Measurements from ENCODE around the gene DIP2B. TPM values are rescaled to one million over a fixed set of nuclear protein-coding genes. Genes with fewer than 3 reads are reported as not detected.
"Not testable (repeated sequence)": the region's sequence is repeated elsewhere in the genome, so short reads cannot be mapped to it uniquely, and the experiment has no call there.

DIP2B gene
- total RNA-seq, 1 donor from 2014 or later, result 8.5 TPM

DNA sequence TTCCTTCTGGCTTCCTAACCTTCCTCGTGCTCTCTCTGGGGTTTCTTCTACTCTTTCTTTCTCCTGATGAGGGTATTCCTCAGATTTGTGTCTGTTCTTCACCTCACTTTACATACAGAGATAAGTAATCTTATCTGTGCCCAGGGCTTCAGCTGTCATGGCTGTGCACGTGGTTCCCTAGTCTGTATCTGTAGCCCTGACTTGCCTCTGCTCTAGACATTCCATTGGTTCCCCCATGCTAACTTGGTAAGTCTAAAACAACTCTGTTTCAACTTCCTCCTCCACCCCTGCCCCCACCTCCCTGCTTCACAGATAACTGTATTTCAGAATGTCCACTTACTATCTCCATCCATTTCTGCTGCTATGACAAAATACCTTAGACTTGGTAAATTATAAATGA is 10.8 kb downstream of the DIP2B start:
- intact Hi-C loops (cut with DNase I), result no loop called here
- Histone ChIP-seq H3K9me3 (no peaks in the 10 kb centered on the region), H3K4me1 (peaks cover 0 to 4% of the 10 kb centered on the region in 2 donors), H3K27me3 (no peaks in the 10 kb centered on the region), H3K36me3 (no peaks in the 10 kb centered on the region), H3K4me3 (no peak overlapping the region), H3K27ac (no peak overlapping the region)
- TF ChIP-seq, protein P1, sequence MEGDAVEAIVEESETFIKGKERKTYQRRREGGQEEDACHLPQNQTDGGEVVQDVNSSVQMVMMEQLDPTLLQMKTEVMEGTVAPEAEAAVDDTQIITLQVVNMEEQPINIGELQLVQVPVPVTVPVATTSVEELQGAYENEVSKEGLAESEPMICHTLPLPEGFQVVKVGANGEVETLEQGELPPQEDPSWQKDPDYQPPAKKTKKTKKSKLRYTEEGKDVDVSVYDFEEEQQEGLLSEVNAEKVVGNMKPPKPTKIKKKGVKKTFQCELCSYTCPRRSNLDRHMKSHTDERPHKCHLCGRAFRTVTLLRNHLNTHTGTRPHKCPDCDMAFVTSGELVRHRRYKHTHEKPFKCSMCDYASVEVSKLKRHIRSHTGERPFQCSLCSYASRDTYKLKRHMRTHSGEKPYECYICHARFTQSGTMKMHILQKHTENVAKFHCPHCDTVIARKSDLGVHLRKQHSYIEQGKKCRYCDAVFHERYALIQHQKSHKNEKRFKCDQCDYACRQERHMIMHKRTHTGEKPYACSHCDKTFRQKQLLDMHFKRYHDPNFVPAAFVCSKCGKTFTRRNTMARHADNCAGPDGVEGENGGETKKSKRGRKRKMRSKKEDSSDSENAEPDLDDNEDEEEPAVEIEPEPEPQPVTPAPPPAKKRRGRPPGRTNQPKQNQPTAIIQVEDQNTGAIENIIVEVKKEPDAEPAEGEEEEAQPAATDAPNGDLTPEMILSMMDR (IDR thresholded peaks at IDR 0.05), result no peak
- no peak for DNase-seq (ENCODE audit: low spot score in 2 of 2)

DNA sequence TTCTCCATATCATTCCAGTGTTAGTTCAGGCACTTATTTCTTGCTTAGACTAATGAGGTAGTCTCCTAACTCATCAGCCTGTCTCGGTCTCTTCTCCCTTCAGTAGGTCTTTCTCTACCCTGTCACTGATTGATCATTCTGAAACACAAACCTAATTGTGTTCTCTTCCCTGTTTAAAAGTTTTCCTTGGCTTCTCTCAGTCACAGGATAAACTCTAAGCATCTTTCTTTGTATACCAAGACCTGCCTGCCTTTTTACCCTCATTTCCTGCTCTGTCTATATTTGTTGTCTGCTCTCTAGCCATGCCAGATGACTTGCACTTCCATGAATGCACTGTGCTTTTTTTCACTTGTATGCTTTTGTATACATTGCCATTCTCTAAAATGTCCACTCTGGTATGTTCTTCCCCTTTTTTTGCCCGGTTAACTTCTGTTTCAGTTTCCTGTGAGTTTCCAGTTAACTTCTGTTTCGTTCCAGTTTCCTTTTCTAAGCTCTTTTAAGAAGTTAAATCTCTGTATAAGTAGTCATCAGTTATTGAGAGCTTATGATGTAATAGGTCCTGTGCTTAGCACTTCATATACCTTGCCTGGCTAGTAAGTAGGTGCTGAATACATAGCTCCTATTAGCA is 12.8 kb downstream of the DIP2B start:
- intact Hi-C loops (cut with DNase I), result no loop called here
- TF ChIP-seq, protein P1 (IDR thresholded peaks at IDR 0.05), result no peak
- Histone ChIP-seq H3K27me3 (no peaks in the 10 kb centered on the region), H3K4me1 (peaks cover 0 to 4% of the 10 kb centered on the region in 2 donors), H3K36me3 (no peaks in the 10 kb centered on the region), H3K9me3 (no peaks in the 10 kb centered on the region), H3K27ac (peak overlapping the region in 1 of 2 donors; percentile 42), H3K4me3 (no peak overlapping the region)
- DNase-seq (ENCODE audit: low spot score in 2 of 2), result no peak

DNA sequence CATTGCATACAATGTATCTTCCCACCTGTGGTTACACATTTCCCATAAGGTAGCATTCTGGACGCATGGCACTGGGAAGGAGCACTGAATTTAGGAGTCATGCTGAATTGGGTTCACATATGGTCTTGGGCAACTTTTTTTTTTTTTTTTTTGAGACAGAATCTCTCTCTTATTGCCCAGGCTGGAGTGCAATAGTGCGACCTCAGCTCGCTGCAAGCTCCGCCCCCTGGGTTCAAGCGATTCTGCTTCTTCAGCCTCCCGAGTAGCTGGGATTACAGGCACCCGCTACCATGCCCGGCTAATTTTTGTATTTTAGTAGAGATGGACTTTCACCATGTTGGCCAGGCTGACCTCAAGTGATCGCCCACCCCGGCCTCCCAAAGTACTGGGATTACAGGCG is 13.3 kb downstream of the DIP2B start:
- H3K9me3 ChIP-seq, result no peaks in the 10 kb centered on the region
- TF ChIP-seq, protein P1 (IDR thresholded peaks at IDR 0.05), result no peak
- no peak for DNase-seq (ENCODE audit: low spot score in 2 of 2)
- intact Hi-C loops (cut with DNase I), result no loop called here
- no peak overlapping the region for H3K4me3 ChIP-seq
- H3K36me3 ChIP-seq, result no peaks in the 10 kb centered on the region
- H3K27me3 ChIP-seq, result no peaks in the 10 kb centered on the region
- no peak overlapping the region for H3K27ac ChIP-seq
- peaks cover 0 to 4% of the 10 kb centered on the region in 2 donors for H3K4me1 ChIP-seq

DNA sequence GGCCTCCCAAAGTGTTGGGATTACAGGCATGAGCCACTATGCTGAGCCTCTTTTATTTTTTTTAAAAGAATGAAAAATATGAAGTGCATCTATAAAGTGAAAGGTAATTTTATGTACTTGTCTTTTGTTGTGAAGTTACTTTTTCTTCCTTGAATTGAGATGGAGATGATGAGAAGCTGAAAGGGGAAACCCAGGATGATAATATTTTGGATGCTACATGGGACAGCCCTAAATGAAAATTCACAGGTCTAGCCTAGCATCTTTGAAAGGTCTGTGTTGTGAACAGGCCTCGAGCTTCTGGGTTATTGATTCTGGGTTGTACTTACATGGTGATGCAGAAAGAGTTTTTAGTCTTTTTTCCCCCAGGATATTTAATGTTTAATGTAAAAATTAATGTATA is 14.6 kb downstream of the DIP2B start:
- no peak overlapping the region for H3K4me3 ChIP-seq
- H3K4me1 ChIP-seq, result peaks cover 0 to 4% of the 10 kb centered on the region in 2 donors
- DNase-seq (ENCODE audit: low spot score in 2 of 2), result no peak
- H3K9me3 ChIP-seq, result no peaks in the 10 kb centered on the region
- no peaks in the 10 kb centered on the region for H3K36me3 ChIP-seq
- TF ChIP-seq, protein P1 (IDR thresholded peaks at IDR 0.05), result no peak
- H3K27ac ChIP-seq, result no peak overlapping the region
- no peaks in the 10 kb centered on the region for H3K27me3 ChIP-seq
- intact Hi-C loops (cut with DNase I), result no loop called here

DNA sequence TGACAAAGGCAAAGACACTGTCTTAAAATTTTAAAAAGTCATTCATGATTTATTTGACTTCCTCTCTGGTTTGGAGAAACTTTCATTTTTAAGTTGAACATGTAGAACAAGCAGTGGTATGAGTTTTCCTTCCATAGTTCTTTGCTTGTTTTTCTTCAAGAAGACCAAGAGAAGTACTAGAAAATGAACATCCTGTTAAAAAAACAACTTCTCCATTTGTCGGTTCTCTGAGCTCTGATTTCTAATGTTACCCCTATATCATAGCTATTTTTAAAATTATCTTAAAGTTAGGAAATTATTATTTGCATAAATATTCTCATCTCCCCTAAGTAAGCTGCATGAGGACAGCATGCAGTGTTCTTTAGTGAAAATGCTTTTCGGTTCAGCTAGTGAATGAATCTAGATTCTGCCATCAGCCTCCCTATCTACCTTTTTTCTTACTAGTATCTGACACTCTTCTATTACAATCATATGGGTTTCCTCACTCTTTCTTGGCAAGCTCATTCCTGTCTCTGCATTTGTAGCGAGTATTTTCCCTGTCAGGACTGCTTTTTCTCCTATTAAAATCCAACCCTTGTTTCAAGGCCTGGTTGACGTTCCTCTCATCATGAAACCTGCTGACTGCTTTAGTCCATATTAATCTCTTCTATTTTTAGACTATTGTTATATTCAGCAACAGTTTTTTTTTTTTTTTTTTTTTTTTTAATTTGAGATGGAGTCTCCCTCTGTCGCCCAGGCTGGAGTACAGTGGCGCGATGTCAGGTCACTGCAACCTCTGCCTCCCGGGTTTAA is 15.8 kb downstream of the DIP2B start:
- TF ChIP-seq, protein P1 (IDR thresholded peaks at IDR 0.05), result no peak
- Histone ChIP-seq H3K27me3 (no peaks in the 10 kb centered on the region), H3K4me3 (no peak overlapping the region), H3K27ac (peak overlapping the region; percentile 38 to 49), H3K4me1 (peaks cover 0 to 4% of the 10 kb centered on the region in 2 donors), H3K36me3 (no peaks in the 10 kb centered on the region), H3K9me3 (no peaks in the 10 kb centered on the region)
- DNase-seq (ENCODE audit: low spot score in 2 of 2), result no peak
- intact Hi-C loops (cut with DNase I), result no loop called here

DNA sequence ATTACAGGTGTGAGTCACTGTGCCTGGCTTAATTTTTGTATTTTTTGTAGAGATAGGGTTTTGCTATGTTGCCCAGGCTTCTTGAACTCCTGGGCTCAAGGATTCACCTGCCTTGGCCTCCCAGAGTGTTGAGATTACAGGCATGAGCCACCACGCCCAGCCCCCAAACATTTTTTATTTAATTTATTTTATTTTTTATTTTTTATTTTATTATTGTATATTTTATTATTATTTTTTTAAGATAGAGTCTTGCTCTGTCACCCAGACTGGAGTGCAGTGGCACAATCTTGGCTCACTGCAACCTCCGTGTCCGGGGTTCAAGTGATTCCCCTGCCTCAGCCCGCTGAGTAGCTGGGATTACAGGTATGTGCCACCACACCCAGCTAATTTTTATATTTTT is 17.0 kb downstream of the DIP2B start:
- H3K4me3 ChIP-seq; H3K27ac ChIP-seq; DNase-seq (ENCODE audit: low spot score in 2 of 2); intact Hi-C loops (cut with DNase I); H3K9me3 ChIP-seq; H3K36me3 ChIP-seq; H3K27me3 ChIP-seq; H3K4me1 ChIP-seq: not testable (repeated sequence)

All from ascending aorta (tissue), 2 donors.